ENCODE data around the gene CFAP65.

CFAP65 gene

GRCh38 chr2:219009294-219009693 is 32.0 kb downstream of the CFAP65 start:
- H3K4me3 ChIP-seq (ENCODE audit: control insufficient read depth, low read depth, low read length) = no peak overlapping the region
- no peak for DNase-seq (ENCODE audit: low read depth)
- no peak for TF ChIP-seq CTCF (conservative IDR thresholded peaks at IDR 0.05; ENCODE audit: control insufficient read depth, insufficient read depth, low read depth, low read length)

GRCh38 chr2:219003979-219004378 is 37.3 kb downstream of the CFAP65 start:
- no peak for TF ChIP-seq CTCF (conservative IDR thresholded peaks at IDR 0.05; ENCODE audit: control insufficient read depth, insufficient read depth, low read depth, low read length)
- no peak for DNase-seq (ENCODE audit: low read depth)

GRCh38 chr2:219003267-219003634 is 38.1 kb downstream of the CFAP65 start:
- DNase-seq (ENCODE audit: low read depth) = no peak
- no peak overlapping the region for H3K4me3 ChIP-seq (ENCODE audit: control insufficient read depth, low read depth, low read length)
- TF ChIP-seq CTCF (conservative IDR thresholded peaks at IDR 0.05; ENCODE audit: control insufficient read depth, insufficient read depth, low read depth, low read length) = no peak

More at GRCh38 chr2:219003979-219004378, 37.3 kb downstream of the CFAP65 start:
- H3K4me3 ChIP-seq (ENCODE audit: control insufficient read depth, low read depth, low read length) = no peak overlapping the region

DNA sequence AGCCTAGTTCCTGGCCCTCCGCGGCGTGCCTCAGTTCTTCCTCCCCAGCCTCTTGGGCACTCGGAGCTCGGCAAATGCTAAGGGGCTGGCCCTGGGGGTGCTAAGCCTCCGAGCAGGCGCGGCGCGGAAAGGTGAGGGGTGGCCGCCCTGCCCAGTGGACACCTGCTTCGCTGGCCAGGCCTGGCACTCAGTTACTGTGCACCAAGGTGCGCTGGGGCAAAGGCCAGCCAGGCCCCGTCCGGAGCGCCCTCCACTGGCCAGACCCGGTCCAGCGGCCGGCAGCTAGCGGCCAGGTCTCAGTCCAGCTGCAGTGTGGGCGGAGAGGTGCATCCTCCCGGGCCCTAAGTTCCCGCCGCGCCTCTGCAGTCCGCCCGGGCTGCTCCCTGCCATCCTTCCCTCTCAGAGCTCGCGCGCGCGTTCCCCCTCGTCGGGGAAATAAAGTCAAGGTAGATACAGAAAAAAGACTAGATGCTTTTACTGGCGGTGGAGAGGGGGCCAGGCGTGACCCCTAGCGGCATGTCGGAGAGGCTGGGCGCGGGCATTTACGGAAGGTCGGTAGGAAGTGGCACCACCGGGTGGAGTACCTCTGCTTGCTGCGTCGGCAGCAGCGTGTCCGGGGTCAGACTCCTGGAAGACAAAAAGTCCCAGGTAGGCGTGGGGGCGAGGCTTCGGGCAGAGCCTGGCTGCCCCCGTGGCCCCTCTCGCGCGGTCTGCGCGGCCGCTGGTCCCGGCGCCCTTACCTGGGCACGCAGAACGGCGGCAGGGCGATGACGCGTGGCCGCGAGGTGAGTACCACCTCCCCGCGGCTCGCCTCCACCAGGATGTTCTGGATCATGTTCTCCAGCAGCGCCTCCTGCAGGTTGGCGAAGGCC is 38.7 kb downstream of the CFAP65 start:
- DNase-seq (ENCODE audit: low read depth) = peak; percentile 30
- H3K4me3 ChIP-seq (ENCODE audit: control insufficient read depth, low read depth, low read length) = no peak overlapping the region
- peak; percentile 23 for TF ChIP-seq CTCF (conservative IDR thresholded peaks at IDR 0.05; ENCODE audit: control insufficient read depth, insufficient read depth, low read depth, low read length)

- DNase-seq (ENCODE audit: low read depth) = no peak
- TF ChIP-seq CTCF (conservative IDR thresholded peaks at IDR 0.05; ENCODE audit: control insufficient read depth, insufficient read depth, low read depth, low read length) = no peak
- no peak overlapping the region for H3K4me3 ChIP-seq (ENCODE audit: control insufficient read depth, low read depth, low read length)
These were observed 39.5 kb downstream of the CFAP65 start for GRCh38 chr2:219001577-219002394.

GRCh38 chr2:219001100-219001576 is 40.2 kb downstream of the CFAP65 start:
- H3K4me3 ChIP-seq (ENCODE audit: control insufficient read depth, low read depth, low read length) = no peak overlapping the region
- DNase-seq (ENCODE audit: low read depth) = no peak
- TF ChIP-seq CTCF (conservative IDR thresholded peaks at IDR 0.05; ENCODE audit: control insufficient read depth, insufficient read depth, low read depth, low read length) = no peak
